Uterus (tissue), 2 donors: ENCODE results near the gene SLAMF8.

Experiments
- POLR2A ChIP-seq, 2 donors: fragments of 450-650 bp; IDR thresholded peaks; one replicate each; pipeline ENCODE4 v1.6.1; 2016; ENCODE audit warnings: antibody characterized with exemption in 2 of 2, mild to moderate bottlenecking in 1 of 2, moderate library complexity in 1 of 2
- TF ChIP-seq, protein P1 (sequence below), 4 experiments: fragments of 200-600 bp in 2 of 4; fragments of 450-650 bp in 2 of 4; sonication (generic) in 2 of 4; IDR thresholded peaks; one replicate each; pipeline ENCODE4 v1.5.1; 2016 to 2019; ENCODE audit warnings: antibody characterized with exemption in 4 of 4, mild to moderate bottlenecking in 2 of 4, moderate library complexity in 1 of 4

DNA sequence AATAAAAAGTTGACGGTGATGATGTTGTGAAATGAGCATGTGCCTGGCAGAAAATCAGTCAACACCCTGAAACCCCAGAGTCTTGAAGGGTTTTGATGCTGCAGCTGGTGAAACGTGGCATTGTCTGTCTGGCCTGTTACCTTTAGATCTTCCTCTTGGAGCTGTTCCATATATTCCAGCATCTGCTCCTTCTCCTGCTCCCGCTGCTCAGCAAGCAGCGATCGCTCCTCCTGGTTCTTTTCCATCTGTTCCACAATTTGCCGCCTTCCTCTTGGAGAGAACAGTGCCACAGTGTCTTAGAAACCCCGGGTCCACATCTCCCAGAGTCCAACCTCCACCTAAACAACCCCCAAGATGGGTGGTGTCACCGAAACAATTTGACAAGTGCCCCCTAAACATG is 57.6 kb downstream of the SLAMF8 start:
- TF ChIP-seq, protein P1, sequence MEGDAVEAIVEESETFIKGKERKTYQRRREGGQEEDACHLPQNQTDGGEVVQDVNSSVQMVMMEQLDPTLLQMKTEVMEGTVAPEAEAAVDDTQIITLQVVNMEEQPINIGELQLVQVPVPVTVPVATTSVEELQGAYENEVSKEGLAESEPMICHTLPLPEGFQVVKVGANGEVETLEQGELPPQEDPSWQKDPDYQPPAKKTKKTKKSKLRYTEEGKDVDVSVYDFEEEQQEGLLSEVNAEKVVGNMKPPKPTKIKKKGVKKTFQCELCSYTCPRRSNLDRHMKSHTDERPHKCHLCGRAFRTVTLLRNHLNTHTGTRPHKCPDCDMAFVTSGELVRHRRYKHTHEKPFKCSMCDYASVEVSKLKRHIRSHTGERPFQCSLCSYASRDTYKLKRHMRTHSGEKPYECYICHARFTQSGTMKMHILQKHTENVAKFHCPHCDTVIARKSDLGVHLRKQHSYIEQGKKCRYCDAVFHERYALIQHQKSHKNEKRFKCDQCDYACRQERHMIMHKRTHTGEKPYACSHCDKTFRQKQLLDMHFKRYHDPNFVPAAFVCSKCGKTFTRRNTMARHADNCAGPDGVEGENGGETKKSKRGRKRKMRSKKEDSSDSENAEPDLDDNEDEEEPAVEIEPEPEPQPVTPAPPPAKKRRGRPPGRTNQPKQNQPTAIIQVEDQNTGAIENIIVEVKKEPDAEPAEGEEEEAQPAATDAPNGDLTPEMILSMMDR (IDR thresholded peaks at IDR 0.05) = no peak
- TF ChIP-seq POLR2A (IDR thresholded peaks at IDR 0.05) = no peak
